NCI-H2107 treated with DMSO at 0.1 percent for 48 hours (cell line): ENCODE measurements around the gene PLEKHG7.
"Not testable (repeated sequence)": the region's sequence is repeated elsewhere in the genome, so short reads cannot be mapped to it uniquely, and the experiment has no call there.

Source experiments
- DNase-seq: peaks from one replicate; lab custom pipeline; 2025; ENCODE audit not compliant: unreplicated experiment; lab: John Stamatoyannopoulos, UW

The PLEKHG7 gene

DNA sequence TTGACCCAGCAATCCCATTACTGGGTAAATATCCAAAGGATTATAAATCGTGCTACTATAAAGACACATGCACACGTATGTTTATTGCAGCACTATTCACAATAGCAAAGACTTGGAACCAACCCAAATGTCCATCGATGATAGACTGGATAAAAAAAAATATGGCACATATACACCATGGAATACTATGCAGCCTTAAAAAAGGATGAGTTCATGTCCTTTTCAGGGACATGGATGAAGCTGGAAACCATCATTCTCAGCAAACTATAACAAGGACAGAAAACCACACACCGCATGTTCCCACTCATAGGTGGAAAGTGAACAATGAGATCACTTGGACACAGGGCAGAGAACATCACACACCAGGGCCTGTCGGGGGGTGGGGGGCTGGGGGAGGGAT is 91.6 kb downstream of the PLEKHG7 start:
- DNase-seq: not testable (repeated sequence)

DNA sequence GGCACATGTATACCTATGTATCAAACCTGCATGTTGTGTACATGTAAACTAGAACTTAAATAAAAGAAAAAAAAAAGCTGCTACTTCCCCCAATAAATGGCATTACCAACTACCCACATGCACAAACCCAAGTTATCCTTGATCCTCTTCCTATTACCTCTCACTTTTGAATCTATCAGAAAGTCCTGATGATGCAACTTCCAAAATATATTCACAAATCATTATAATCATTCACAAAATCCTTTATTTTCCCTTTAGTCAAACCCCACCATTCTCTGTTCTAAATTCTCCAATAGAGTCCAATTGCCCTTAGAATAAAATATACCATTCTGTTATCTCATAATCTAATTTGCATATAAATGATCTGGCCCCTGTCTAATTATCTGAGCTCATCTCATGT is 92.0 kb downstream of the PLEKHG7 start:
- DNase-seq: no peak

DNA sequence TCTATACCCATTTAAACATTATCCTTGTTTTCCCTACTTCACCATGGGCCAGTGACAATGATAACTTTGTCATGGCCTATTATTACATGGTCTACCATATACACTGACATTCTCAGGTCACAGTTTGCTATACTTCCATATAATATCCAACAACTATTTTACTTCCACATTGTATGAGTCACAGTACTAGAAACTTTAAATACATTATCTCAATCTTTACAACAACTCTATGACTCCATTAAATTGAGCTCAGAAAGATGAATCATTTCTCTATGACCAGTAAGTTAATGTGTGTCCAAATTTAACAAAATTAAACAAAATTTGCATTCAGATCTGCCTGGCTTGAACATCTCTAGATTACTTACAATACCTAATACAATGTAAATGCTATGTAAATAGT is 93.9 kb downstream of the PLEKHG7 start:
- no peak for DNase-seq

DNA sequence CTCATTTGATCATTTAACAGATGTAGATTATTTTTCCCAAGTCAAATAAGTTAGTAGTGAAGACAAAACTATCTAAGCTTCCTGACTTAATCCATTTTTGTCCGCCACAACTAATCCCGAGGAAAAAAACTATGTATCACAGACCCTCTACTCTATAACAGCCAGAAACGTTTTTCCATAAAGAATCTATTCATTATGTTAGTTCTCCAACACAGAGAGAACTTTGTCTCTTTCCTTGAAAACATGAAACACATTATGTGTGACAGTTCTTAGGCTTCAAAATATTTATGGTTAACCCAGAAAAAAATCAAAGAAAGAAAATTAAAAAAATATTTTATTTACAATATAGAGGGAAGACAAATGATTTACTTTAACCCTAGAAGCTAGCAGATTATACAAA is 100.1 kb downstream of the PLEKHG7 start:
- DNase-seq: no peak

DNA sequence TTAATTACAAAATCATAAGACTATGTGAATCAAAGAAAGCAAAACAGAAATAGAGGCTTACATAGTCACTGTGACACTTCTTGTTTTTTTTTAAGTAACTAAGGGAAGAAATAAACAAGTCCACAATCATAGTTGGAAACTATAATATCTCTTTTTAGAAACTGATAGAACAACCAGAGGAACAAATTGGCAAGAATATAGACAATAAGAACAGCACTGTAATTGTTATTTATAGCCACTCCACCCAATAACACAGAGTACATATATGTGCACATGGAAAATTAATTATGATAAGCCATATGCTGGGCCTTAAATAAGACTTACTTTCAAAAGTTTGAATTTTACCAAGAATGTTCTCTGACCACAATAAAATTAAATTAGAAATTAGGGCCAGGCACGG is 101.1 kb downstream of the PLEKHG7 start:
- no peak for DNase-seq

DNA sequence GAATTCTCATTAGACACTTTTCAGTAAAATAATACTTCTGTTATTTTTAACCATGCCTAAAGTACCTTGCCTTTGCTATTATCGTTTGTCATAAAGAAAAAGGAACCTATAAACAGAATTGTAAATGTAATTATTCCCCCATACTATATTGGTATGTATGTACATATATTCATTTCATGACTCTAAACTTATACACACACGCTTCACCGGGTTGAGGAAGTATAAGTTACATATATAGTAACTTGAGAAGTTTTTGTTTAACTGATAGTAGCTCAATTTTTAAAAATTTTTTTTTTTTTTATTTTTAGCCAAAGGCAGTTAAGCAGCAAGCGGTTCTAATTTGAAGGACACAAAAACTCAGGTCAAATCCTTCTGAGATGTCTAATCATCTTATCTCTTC is 107.6 kb downstream of the PLEKHG7 start:
- no peak for DNase-seq

DNA sequence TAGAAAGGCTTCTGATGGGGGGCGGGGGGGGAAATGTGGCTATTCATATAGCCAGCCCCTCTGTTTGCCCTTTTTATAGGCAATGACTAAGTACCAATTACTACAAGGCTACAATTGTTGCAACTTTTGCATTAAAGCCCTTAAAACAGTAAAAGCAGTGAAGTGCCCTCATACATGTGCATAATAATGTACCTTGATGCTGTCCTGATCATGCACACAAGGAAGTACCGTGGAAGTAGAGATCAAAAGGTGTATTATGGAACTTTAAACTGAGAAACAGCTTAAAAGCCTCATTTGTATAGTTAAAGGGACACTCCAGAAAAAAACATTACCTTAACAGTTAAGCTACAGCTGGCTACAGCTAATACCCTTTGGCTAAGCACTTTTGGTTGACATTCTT is 111.8 kb downstream of the PLEKHG7 start:
- DNase-seq: no peak

DNA sequence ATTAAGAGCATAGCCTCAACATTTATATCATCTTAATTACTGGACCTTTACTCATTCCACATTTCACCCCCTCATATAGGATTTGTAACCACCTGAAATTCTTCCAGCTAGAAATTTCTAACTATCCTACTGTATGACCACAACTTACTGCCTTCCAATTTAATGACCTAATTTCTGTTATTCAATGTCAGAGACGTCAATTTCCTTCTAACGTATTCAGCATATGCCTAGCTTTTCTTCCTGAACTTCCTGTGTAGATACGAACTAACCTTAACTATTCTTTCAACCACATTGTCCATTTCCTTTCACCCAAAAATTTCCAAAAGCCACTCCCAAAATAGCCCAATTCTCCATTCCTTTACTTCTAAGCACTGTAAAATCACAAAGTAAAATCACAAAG is 118.4 kb downstream of the PLEKHG7 start:
- DNase-seq: no peak
